ENCODE measurements around the gene GAGE1.
"Not testable (repeated sequence)": the region's sequence is repeated elsewhere in the genome, so short reads cannot be mapped to it uniquely, and the experiment has no call there.

Gene GAGE1, protein sequence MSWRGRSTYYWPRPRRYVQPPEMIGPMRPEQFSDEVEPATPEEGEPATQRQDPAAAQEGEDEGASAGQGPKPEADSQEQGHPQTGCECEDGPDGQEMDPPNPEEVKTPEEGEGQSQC

DNA sequence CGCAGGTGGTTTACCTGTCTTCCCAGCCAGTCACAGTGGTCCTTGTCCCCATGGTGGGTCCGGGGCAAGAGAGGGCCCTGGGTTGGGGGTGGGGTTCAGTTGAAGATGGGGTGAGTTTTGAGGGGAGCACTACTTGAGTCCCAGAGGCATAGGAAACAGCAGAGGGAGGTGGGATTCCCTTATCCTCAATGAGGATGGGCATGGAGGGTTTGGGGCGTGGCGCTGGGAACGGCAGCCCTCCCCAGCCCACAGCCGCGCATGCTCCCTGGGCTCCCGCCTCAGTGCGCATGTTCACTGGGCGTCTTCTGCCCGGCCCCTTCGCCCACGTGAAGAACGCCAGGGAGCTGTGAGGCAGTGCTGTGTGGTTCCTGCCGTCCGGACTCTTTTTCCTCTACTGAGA lies at the start of gene GAGE1:
Gene GAGE1, plus strand, starts transcription at position 301 of the 400 bp plus-strand sequence. CDS start 1,155 bp downstream, outside the sequence.
- not testable (repeated sequence) for DNase-seq

DNA sequence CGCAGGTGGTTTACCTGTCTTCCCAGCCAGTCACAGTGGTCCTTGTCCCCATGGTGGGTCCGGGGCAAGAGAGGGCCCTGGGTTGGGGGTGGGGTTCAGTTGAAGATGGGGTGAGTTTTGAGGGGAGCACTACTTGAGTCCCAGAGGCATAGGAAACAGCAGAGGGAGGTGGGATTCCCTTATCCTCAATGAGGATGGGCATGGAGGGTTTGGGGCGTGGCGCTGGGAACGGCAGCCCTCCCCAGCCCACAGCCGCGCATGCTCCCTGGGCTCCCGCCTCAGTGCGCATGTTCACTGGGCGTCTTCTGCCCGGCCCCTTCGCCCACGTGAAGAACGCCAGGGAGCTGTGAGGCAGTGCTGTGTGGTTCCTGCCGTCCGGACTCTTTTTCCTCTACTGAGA lies 47.8 kb upstream of the GAGE1 start, which contains the start of gene GAGE12E:
Gene GAGE12E, plus strand, starts transcription at position 301 of the 400 bp plus-strand sequence. CDS start 1,155 bp downstream, outside the sequence.
- not testable (repeated sequence) for DNase-seq

DNA sequence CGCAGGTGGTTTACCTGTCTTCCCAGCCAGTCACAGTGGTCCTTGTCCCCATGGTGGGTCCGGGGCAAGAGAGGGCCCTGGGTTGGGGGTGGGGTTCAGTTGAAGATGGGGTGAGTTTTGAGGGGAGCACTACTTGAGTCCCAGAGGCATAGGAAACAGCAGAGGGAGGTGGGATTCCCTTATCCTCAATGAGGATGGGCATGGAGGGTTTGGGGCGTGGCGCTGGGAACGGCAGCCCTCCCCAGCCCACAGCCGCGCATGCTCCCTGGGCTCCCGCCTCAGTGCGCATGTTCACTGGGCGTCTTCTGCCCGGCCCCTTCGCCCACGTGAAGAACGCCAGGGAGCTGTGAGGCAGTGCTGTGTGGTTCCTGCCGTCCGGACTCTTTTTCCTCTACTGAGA lies 38.3 kb upstream of the GAGE1 start, which contains the start of gene GAGE12F:
Gene GAGE12F, plus strand, starts transcription at position 301 of the 400 bp plus-strand sequence. CDS start 1,155 bp downstream, outside the sequence.
- DNase-seq: not testable (repeated sequence)

DNA sequence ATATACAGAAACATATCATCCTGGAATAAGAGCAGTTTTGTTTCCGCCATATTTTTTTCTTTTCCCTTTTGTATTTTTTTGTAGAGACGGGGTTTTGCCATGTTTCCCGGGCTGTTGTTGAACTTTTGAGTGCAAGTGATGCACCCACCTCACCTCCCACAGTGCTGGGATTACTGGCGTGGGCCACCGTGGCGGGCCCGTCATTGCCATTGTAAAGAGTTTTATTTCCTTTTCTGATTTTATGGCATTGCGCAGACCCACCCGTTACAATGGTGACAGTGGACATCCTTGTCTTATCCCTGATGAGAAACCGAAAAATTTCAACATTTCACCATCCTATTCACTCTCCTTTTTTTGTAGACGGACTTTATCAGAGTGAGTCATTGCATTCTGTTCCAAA lies 30.1 kb upstream of the GAGE1 start:
- DNase-seq: not testable (repeated sequence)

DNA sequence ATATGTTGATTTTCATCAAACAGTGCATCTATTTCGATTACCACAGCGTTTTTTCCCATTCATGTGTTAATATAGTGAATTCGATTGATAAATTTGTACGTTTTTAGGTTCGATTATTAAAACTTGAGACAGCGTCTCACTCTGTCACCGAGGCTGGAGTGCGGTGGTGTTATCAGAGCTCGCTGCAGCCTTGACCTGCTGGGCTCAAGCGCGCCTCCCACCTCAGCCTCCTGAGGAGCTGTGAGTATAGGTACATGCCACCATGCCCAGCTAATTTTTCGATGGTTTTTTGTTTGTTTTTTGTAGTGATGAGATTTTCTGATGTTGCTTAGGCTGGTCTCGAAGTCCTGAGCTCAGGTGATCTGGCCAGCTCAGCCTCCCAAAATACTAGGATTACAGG lies 29.7 kb upstream of the GAGE1 start:
- DNase-seq: not testable (repeated sequence)

DNA sequence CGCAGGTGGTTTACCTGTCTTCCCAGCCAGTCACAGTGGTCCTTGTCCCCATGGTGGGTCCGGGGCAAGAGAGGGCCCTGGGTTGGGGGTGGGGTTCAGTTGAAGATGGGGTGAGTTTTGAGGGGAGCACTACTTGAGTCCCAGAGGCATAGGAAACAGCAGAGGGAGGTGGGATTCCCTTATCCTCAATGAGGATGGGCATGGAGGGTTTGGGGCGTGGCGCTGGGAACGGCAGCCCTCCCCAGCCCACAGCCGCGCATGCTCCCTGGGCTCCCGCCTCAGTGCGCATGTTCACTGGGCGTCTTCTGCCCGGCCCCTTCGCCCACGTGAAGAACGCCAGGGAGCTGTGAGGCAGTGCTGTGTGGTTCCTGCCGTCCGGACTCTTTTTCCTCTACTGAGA lies 28.7 kb upstream of the GAGE1 start, which contains the start of gene GAGE12G:
Gene GAGE12G, plus strand, starts transcription at position 301 of the 400 bp plus-strand sequence. CDS start 1,155 bp downstream, outside the sequence.
- not testable (repeated sequence) for DNase-seq

DNA sequence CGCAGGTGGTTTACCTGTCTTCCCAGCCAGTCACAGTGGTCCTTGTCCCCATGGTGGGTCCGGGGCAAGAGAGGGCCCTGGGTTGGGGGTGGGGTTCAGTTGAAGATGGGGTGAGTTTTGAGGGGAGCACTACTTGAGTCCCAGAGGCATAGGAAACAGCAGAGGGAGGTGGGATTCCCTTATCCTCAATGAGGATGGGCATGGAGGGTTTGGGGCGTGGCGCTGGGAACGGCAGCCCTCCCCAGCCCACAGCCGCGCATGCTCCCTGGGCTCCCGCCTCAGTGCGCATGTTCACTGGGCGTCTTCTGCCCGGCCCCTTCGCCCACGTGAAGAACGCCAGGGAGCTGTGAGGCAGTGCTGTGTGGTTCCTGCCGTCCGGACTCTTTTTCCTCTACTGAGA lies 19.2 kb upstream of the GAGE1 start, which contains the start of gene GAGE12H:
Gene GAGE12H, plus strand, starts transcription at position 301 of the 400 bp plus-strand sequence. CDS start 1,155 bp downstream, outside the sequence.
- not testable (repeated sequence) for DNase-seq

DNA sequence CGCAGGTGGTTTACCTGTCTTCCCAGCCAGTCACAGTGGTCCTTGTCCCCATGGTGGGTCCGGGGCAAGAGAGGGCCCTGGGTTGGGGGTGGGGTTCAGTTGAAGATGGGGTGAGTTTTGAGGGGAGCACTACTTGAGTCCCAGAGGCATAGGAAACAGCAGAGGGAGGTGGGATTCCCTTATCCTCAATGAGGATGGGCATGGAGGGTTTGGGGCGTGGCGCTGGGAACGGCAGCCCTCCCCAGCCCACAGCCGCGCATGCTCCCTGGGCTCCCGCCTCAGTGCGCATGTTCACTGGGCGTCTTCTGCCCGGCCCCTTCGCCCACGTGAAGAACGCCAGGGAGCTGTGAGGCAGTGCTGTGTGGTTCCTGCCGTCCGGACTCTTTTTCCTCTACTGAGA lies 9.6 kb upstream of the GAGE1 start, which contains the start of gene GAGE2A:
Gene GAGE2A, plus strand, starts transcription at position 301 of the 400 bp plus-strand sequence. CDS start 1,155 bp downstream, outside the sequence.
- not testable (repeated sequence) for DNase-seq

DNA sequence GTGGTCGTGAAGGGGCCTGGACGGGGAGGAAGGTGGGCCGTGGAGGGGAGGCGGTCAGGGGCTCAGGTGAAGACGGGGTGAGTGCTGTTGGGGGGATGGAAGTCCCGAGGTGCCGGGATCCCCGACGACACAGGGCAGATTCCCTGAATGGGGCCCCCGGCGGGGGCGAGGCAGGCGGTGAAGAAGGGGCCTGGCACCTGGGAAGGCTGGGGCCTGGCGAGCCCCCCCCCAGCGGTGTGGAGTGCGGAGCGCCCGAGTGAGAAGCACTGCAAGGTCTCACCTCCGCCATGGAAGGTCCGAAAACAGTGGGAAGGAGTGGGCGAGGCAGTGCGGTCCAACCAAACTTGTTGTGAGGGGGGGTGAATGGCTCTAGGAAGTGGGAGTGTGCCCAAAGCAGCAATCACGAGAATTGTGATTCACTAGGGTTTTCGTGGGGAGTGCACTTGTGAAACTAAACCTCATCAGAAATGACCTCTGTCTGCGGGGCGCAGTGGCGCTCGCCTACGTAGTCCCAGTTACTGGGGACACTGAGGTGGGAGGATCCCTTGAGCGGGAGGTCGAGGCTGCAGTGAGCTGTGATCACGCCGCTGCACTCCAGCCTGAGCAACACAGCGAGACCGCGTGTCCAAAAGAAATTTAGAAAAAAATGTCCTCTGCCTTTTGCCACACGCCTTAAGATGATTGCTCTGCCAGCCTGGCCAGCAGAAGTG lies 8.9 kb upstream of the GAGE1 start:
- DNase-seq: peak; percentile 26

DNA sequence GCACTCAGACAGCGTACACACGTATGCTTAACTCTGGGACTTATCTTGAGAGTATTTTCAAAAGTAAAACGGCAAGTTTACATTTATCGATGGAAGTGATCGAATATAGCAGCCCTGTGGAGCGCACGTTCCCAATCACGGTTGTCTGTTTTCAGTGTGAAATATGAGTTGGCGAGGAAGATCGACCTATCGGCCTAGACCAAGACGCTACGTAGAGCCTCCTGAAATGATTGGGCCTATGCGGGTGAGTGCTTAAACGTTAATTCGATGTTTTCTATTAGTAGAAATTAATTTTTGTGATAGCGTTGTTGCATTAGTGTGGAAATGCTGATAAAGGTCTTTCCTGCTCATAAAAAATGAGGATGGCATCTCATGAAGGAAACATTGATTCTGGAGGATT lies 8.3 kb upstream of the GAGE1 start:
- not testable (repeated sequence) for DNase-seq

DNA sequence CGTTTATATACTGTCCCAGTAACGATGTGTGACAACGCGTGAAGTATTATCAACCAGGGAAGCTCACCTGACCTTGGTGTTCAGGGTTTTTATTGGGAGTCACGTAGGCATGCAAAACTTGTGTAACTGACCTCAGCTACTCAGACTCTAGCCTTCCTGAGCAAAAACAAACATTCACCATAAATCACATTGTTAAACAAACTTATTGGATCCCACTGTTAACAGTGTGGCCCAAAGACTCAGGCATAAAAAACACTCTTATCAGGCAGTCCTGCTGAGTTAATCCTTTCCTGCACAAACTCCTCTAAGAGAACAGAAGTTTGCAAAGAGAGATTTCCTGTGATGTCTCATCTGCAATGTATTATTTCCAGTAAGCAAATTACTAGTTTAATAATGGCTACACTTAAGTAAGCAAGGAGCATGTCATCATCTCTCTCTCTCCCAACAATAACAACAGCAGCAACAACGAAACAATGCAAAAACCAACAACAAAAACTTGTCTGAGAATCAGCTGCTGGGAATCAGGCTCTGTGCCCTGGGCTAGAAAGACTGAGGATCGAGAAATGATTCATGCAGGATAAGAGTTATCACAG lies 12.0 kb downstream of the GAGE1 start:
- DNase-seq: no peak

DNA sequence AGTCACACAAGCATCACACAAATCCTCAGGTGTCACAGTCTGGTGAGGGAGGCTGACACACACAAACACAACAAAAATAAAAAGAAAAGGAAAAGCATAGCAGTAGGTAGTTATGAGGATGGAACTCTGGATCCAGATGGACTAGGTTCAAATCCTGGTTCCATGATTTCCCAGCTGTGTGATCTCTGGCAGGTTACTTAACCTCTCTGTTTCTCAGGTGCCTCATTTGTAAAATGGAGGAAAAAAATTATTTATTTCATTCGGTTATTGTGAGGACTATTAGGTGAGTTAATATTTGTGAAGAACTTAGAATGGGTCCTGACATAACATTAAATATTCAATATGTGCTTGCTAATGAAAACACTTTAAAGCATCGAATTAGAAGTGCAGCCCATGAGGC lies 19.8 kb downstream of the GAGE1 start:
- no peak for DNase-seq

DNA sequence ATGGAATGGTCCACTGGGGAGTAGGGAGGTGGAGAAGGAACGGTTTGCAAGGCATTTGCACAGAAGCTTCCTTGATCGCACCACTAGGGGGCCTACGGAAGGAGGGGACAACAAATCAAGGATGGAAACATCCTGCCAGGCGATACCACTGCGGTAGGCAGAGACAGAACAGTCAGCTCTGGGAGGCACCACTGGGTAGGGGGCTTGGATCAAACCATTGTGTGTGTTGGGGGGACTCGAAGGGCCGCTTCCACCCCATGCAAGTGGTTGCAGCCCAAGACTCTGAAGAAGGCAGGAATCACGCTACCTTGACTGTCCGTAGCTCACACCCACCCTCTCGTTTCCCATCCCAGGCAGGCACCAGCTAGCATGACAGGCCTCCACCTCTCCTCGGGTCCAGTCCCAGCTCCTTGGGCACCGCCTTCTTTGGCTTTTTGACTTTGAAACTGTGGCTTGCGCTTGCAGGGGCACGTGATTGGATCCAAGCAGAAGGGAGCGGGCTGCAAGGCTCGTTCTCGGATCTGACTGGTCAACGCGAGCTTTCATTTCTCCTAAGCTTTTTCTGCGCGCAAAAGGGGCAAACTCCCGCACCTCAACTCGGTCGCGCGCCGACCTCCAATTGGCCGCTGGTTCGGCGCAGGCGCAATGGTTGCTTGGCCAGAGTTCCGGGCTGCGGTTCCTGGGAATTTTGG lies 28.4 kb downstream of the GAGE1 start:
- peak; percentile 20 for DNase-seq

DNA sequence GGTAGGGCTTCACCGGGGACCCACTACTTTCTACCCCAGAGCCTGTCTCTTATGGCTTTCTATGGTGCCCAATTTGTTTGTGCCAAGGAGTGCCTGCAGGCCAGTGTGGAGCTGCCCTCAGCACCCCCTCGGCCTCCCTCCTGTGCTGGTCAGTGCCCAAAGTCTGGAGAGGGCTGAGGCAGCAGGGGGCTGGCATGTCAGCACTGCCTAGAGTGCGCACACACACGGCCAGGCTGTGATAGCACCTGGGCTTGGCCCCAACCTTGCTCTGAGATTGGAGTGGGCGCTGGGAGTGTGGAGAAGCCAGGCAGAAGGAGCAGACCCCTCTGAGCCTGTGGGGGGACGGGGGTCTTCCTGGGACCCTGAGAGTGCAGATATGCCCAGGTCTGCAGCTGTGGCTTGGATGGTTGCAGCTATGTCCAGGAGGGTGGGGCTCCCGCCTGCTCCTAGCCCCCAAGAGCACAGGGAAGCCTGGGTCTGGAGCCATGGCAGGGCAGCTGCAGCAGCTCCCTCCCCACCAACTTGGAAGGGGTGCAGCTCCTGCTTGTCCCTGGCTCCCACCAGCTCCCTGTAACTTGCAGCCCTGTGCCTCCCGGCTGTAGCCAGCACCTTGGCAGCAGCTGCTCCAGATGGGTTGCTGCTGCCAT lies 46.3 kb downstream of the GAGE1 start:
- DNase-seq: no peak

DNA sequence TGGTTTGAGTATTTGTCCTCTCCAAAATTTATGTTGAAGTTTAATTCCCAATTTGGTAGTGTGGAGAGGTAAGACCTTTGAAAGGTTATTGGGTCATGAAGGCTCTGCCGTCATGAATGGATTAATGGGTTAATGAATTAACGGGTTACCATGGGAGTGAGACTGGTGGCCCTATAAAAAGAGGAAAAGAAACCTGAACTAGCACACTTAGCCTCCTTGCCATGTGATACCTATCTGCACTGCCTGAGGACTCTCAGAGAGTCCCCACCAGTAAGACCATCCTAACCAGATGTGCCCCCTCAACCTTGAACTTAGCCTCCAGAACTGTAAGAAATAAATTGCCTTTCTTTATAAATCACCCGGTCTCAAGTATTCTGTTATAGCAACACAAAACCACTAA lies 57.7 kb downstream of the GAGE1 start:
- DNase-seq: no peak
